HL-60/S4 treated with retinoic acid at 250 ng/mL for 4 days and 3 days (cell line): ENCODE data around the gene FAS.

ENCODE experiments used
- in situ Hi-C: fragments of 300-500 bp; cut with MboI; formaldehyde crosslinking; loops from 2 replicates; pipeline ENCODE4 v1.7.0; 2022; ENCODE audit warnings: low sequenced_read_pairs

Gene FAS

GRCh38 chr10:89029785-89030437, 39.3 kb downstream of the FAS start:
- in situ Hi-C loops: loop anchor here (10.0 kb wide), 1 partner anchor 185 kb away; no protein-coding TSS in a partner anchor

GRCh38 chr10:89030791-89031190, 40.2 kb downstream of the FAS start:
- in situ Hi-C loops: loop anchor here (10.0 kb wide), 1 partner anchor 184 kb away; no protein-coding TSS in a partner anchor

GRCh38 chr10:89032141-89032891, 41.7 kb downstream of the FAS start:
- in situ Hi-C loops: loop anchor here (10.0 kb wide), 1 partner anchor 182 kb away; no protein-coding TSS in a partner anchor

- in situ Hi-C loops: loop anchor here (10.0 kb wide), 1 partner anchor 179 kb away; no protein-coding TSS in a partner anchor
These were observed 44.9 kb downstream of the FAS start for GRCh38 chr10:89035461-89035860.

GRCh38 chr10:89037096-89037495, 46.5 kb downstream of the FAS start:
- in situ Hi-C loops: loop anchor here (10.0 kb wide), 1 partner anchor 178 kb away; no protein-coding TSS in a partner anchor

GRCh38 chr10:89042562-89042961, 52.0 kb downstream of the FAS start:
- in situ Hi-C loops: no loop called here

GRCh38 chr10:89043052-89043451, 52.5 kb downstream of the FAS start:
- in situ Hi-C loops: no loop called here

- in situ Hi-C loops: no loop called here
These were observed 56.8 kb downstream of the FAS start for GRCh38 chr10:89047397-89047796.

GRCh38 chr10:89051593-89051992, 61.0 kb downstream of the FAS start:
- in situ Hi-C loops: no loop called here

- in situ Hi-C loops: no loop called here
These were observed 63.0 kb downstream of the FAS start for GRCh38 chr10:89053555-89053954.

- in situ Hi-C loops: no loop called here
These were observed 64.6 kb downstream of the FAS start for GRCh38 chr10:89055159-89055558.

GRCh38 chr10:89062861-89063260, 72.3 kb downstream of the FAS start:
- in situ Hi-C loops: no loop called here

GRCh38 chr10:89063465-89063864, 72.9 kb downstream of the FAS start:
- in situ Hi-C loops: no loop called here

GRCh38 chr10:89064748-89065147, 74.2 kb downstream of the FAS start:
- in situ Hi-C loops: no loop called here
